ENCODE results near the gene GNAQ.
A peak's percentile ranks its signal among the peaks of the same experiment; 100 is the strongest.

The GNAQ gene

DNA sequence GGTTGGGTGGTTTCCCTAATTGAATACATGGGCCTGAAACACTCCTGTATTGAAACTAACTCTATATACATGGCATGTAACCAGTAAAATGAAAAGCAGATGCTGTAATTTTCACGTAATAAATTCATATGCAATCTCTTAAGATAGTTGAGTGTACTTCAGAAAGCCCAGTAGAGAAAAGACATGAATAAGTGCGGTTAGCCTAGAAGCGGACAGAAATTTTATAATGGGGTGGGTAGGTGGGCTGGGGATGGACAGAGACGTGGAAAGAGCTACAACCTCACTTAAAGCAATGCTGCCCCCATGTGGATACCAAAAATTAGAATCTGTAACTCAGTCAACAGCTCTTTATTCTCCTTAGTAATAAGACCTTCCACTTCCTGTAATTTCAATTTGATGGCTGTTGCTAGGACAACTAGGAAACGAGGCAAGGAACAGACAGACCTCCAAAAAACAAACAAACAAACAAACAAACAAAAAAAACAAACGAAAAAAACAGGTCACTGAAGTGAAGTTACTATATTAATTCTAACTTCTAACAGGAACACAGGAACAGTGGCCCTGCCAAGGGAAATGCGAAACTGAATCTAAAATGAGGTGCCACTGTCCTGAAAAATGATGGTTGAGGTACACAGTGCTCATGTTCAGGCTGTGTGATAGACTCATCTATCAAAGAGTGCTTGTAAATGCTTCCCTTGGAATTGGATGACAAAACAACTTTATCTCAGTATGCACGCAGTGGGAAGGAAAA is 280.1 kb downstream of the GNAQ start:
- H3K4me3 ChIP-seq (ENCODE audit: low read depth in 1 of 2, low read length in 2 of 2) = no peak overlapping the region
- ATAC-seq (ENCODE audit: insufficient read depth, low read depth) (peak; percentile 68), DNase-seq (peak; percentile 15)
- H3K4me2 ChIP-seq (ENCODE audit: insufficient read depth, low read length) = no peak overlapping the region
- peaks cover 11% of the 10 kb centered on the region; the same call in 1 of the 2 replicates for H3K79me2 ChIP-seq (ENCODE audit: insufficient read depth, low read length)
- H3K9me3 ChIP-seq (ENCODE audit: insufficient read depth, low read length, severe bottlenecking) = no peaks in the 10 kb centered on the region
- no peak for TF ChIP-seq EZH2 (IDR thresholded peaks at IDR 0.05; ENCODE audit: borderline replicate concordance, low read depth, low read length, severe bottlenecking)
- TF ChIP-seq, protein P1, sequence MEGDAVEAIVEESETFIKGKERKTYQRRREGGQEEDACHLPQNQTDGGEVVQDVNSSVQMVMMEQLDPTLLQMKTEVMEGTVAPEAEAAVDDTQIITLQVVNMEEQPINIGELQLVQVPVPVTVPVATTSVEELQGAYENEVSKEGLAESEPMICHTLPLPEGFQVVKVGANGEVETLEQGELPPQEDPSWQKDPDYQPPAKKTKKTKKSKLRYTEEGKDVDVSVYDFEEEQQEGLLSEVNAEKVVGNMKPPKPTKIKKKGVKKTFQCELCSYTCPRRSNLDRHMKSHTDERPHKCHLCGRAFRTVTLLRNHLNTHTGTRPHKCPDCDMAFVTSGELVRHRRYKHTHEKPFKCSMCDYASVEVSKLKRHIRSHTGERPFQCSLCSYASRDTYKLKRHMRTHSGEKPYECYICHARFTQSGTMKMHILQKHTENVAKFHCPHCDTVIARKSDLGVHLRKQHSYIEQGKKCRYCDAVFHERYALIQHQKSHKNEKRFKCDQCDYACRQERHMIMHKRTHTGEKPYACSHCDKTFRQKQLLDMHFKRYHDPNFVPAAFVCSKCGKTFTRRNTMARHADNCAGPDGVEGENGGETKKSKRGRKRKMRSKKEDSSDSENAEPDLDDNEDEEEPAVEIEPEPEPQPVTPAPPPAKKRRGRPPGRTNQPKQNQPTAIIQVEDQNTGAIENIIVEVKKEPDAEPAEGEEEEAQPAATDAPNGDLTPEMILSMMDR (IDR thresholded peaks at IDR 0.05; ENCODE audit: borderline replicate concordance, extremely low read depth, low read length, poor library complexity, severe bottlenecking) = peak; percentile 53
- H3K4me1 ChIP-seq (ENCODE audit: insufficient read depth, low read length) = no peaks in the 10 kb centered on the region
- no peak overlapping the region for H3K27ac ChIP-seq (ENCODE audit: low read length)
- no peak overlapping the region for H3K9ac ChIP-seq (ENCODE audit: low read depth, low read length)
- H3K36me3 ChIP-seq (ENCODE audit: insufficient read depth, low read length) = peaks cover 27% of the 10 kb centered on the region
- H4K20me1 ChIP-seq (ENCODE audit: insufficient read depth, low read length) = no peaks in the 10 kb centered on the region
- H3K27me3 ChIP-seq (ENCODE audit: insufficient read depth, low read length, poor library complexity) = no peaks in the 10 kb centered on the region
- H2AFZ ChIP-seq (ENCODE audit: low read depth, low read length) = no peak overlapping the region

DNA sequence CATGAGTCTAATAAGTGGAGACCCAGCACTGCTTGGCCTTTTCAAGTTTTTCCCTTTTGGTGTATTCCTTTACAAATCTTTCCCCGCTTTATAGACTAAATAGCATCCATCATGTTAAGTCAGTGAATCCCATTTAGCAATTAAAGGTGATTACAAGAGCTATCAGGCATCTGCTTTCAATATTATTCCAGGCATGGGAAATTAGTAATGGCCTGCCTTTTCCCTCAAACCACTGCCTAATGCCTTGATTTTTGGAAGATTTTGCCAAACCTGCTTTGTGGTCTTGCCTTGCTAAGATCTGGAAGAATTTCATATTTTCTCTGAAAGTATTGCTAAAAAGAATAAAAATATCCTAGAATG is 280.6 kb downstream of the GNAQ start:
- ATAC-seq (ENCODE audit: insufficient read depth, low read depth) (no peak), DNase-seq (no peak)
- H3K27ac ChIP-seq (ENCODE audit: low read length) = no peak overlapping the region
- TF ChIP-seq, protein P1 (IDR thresholded peaks at IDR 0.05; ENCODE audit: borderline replicate concordance, extremely low read depth, low read length, poor library complexity, severe bottlenecking) = no peak
- TF ChIP-seq EZH2 (IDR thresholded peaks at IDR 0.05; ENCODE audit: borderline replicate concordance, low read depth, low read length, severe bottlenecking) = no peak
- no peak overlapping the region for H3K4me3 ChIP-seq (ENCODE audit: low read depth in 1 of 2, low read length in 2 of 2)
- H3K9me3 ChIP-seq (ENCODE audit: insufficient read depth, low read length, severe bottlenecking) = no peaks in the 10 kb centered on the region
- H4K20me1 ChIP-seq (ENCODE audit: insufficient read depth, low read length) = no peaks in the 10 kb centered on the region
- H3K79me2 ChIP-seq (ENCODE audit: insufficient read depth, low read length) = peaks cover 7% of the 10 kb centered on the region; the same call in 1 of the 2 replicates
- peaks cover 21% of the 10 kb centered on the region for H3K36me3 ChIP-seq (ENCODE audit: insufficient read depth, low read length)
- no peak overlapping the region for H3K4me2 ChIP-seq (ENCODE audit: insufficient read depth, low read length)
- H3K4me1 ChIP-seq (ENCODE audit: insufficient read depth, low read length) = no peaks in the 10 kb centered on the region
- no peak overlapping the region for H2AFZ ChIP-seq (ENCODE audit: low read depth, low read length)
- H3K9ac ChIP-seq (ENCODE audit: low read depth, low read length) = no peak overlapping the region
- no peaks in the 10 kb centered on the region for H3K27me3 ChIP-seq (ENCODE audit: insufficient read depth, low read length, poor library complexity)

GRCh38 chr9:77750284-77750683 is 281.3 kb downstream of the GNAQ start:
- Histone ChIP-seq H3K27ac (ENCODE audit: low read length) (no peak overlapping the region), H3K9ac (ENCODE audit: low read depth, low read length) (no peak overlapping the region), H3K9me3 (ENCODE audit: insufficient read depth, low read length, severe bottlenecking) (no peaks in the 10 kb centered on the region), H3K4me3 (ENCODE audit: low read depth in 1 of 2, low read length in 2 of 2) (no peak overlapping the region), H4K20me1 (ENCODE audit: insufficient read depth, low read length) (no peaks in the 10 kb centered on the region), H3K4me2 (ENCODE audit: insufficient read depth, low read length) (no peak overlapping the region), H3K36me3 (ENCODE audit: insufficient read depth, low read length) (peaks cover 21% of the 10 kb centered on the region), H3K79me2 (ENCODE audit: insufficient read depth, low read length) (peaks cover 7% of the 10 kb centered on the region; the same call in 1 of the 2 replicates), H3K27me3 (ENCODE audit: insufficient read depth, low read length, poor library complexity) (no peaks in the 10 kb centered on the region), H3K4me1 (ENCODE audit: insufficient read depth, low read length) (no peaks in the 10 kb centered on the region), H2AFZ (ENCODE audit: low read depth, low read length) (no peak overlapping the region)
- ATAC-seq (ENCODE audit: insufficient read depth, low read depth) = no peak
- no peak for TF ChIP-seq EZH2 (IDR thresholded peaks at IDR 0.05; ENCODE audit: borderline replicate concordance, low read depth, low read length, severe bottlenecking)
- TF ChIP-seq, protein P1 (IDR thresholded peaks at IDR 0.05; ENCODE audit: borderline replicate concordance, extremely low read depth, low read length, poor library complexity, severe bottlenecking) = no peak
- no peak for DNase-seq

All from DND-41 (cell line).